Breast epithelium (tissue), 4 donors: ENCODE results near the gene POLR2M. TPM values are rescaled to one million over a fixed set of nuclear protein-coding genes. Genes with fewer than 3 reads are reported as not detected.
A peak's percentile ranks its signal among the peaks of the same experiment; 100 is the strongest.

Source experiments
- DNase-seq, 2 donors: peaks; one replicate each; pipeline ENCODE4 v3.0.0-alpha.2; 2019; ENCODE audit warnings: low spot score in 2 of 2
- H3K27ac ChIP-seq, 2 donors: fragments of 200-600 bp; sonication (generic) in 1 of 2; one replicate each; pipeline ENCODE4 v1.5.1; 2016 to 2019; ENCODE audit warnings: mild to moderate bottlenecking in 1 of 2
- H3K27me3 ChIP-seq, 2 donors: fragments of 200-600 bp; sonication (generic) in 1 of 2; one replicate each; pipeline versions ENCODE4 v1.5.1 to v1.6.0; 2017 to 2019; ENCODE audit warnings: control low read depth in 1 of 2, mild to moderate bottlenecking in 1 of 2
- H3K36me3 ChIP-seq: fragments of 200-600 bp; one replicate; pipeline ENCODE4 v1.5.1; 2019
- H3K4me1 ChIP-seq, 2 donors: fragments of 200-600 bp; sonication (generic); one replicate each; pipeline ENCODE4 v1.5.1; 2016 to 2019; ENCODE audit warnings: control low read depth in 1 of 2
- H3K4me3 ChIP-seq, 3 donors: fragments of 200-600 bp; sonication (generic); 1 replicate in 2 of 3; 2 replicates in 1 of 3; pipeline ENCODE4 v1.5.1; 2016 to 2019; ENCODE audit warnings: mild to moderate bottlenecking in 3 of 3, moderate library complexity in 2 of 3
- H3K9me3 ChIP-seq, 2 donors: fragments of 200-600 bp; sonication (generic) in 1 of 2; one replicate each; pipeline ENCODE4 v1.5.1; 2016 to 2019; ENCODE audit warnings: control low read depth in 1 of 2
- POLR2A ChIP-seq: fragments of 450-650 bp; IDR thresholded peaks from one replicate; pipeline ENCODE4 v1.6.1; 2016; ENCODE audit warnings: antibody characterized with exemption, mild to moderate bottlenecking, moderate library complexity
- POLR2AphosphoS5 ChIP-seq, 3 donors: sonication (generic); formaldehyde crosslinking; IDR thresholded peaks; one replicate each; pipeline ENCODE4 v1.6.1; 2017; ENCODE audit warnings: antibody characterized with exemption in 3 of 3
- intact Hi-C: fragments of 100-400 bp; cut with DNase I; formaldehyde crosslinking; loops from one replicate; pipeline ENCODE4 v1.15.1; 2023; ENCODE audit warnings: low total_unique reads
- total RNA-seq, 3 donors: library from RNA; depleted of rRNA; stranded (reverse); fragments of >200 nt; gene quantifications; one replicate each; pipeline ENCODE4 v1.1.0, GENCODE V29; 2016
- TF ChIP-seq, protein P1 (sequence below), 3 donors: fragments of 450-650 bp; IDR thresholded peaks; one replicate each; pipeline ENCODE4 v1.5.1; 2016 to 2017; ENCODE audit warnings: antibody characterized with exemption in 3 of 3, mild to moderate bottlenecking in 3 of 3, moderate library complexity in 3 of 3

Gene POLR2M
- total RNA-seq, 3 donors from 2014 or later, result 63.5 to 194 (median 126) TPM

DNA sequence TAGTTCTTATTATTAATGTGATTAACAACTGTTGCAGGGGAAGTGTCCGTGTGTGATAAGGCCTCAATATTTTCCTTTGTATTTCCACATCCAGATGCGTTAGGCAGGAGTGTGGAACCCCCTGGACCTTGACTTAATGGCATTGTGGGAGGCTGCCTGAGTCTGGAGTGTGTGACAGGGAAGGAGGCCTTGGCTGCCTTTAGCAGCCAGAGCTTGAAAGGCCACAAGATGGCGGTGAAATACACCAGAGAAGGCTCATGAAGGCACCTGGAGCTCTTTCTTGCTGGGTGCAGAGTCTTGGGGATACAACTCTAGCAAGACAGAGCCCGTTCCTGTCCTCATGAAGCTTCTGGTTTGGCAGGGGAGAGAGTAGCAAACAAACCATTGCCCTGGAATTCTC, 36.9 kb downstream of the POLR2M start:
- intact Hi-C loops, result no loop called here
- no peaks in the 10 kb centered on the region for H3K9me3 ChIP-seq
- H3K36me3 ChIP-seq, result no peaks in the 10 kb centered on the region
- H3K4me3 ChIP-seq, result no peak overlapping the region
- H3K27ac ChIP-seq, result no peak overlapping the region
- no peaks in the 10 kb centered on the region for H3K4me1 ChIP-seq
- no peak for DNase-seq
- no peaks in the 10 kb centered on the region for H3K27me3 ChIP-seq
- no peak for TF ChIP-seq POLR2AphosphoS5 (IDR thresholded peaks at IDR 0.05)
- TF ChIP-seq, protein P1, sequence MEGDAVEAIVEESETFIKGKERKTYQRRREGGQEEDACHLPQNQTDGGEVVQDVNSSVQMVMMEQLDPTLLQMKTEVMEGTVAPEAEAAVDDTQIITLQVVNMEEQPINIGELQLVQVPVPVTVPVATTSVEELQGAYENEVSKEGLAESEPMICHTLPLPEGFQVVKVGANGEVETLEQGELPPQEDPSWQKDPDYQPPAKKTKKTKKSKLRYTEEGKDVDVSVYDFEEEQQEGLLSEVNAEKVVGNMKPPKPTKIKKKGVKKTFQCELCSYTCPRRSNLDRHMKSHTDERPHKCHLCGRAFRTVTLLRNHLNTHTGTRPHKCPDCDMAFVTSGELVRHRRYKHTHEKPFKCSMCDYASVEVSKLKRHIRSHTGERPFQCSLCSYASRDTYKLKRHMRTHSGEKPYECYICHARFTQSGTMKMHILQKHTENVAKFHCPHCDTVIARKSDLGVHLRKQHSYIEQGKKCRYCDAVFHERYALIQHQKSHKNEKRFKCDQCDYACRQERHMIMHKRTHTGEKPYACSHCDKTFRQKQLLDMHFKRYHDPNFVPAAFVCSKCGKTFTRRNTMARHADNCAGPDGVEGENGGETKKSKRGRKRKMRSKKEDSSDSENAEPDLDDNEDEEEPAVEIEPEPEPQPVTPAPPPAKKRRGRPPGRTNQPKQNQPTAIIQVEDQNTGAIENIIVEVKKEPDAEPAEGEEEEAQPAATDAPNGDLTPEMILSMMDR (IDR thresholded peaks at IDR 0.05), result no peak
- no peak for TF ChIP-seq POLR2A

DNA sequence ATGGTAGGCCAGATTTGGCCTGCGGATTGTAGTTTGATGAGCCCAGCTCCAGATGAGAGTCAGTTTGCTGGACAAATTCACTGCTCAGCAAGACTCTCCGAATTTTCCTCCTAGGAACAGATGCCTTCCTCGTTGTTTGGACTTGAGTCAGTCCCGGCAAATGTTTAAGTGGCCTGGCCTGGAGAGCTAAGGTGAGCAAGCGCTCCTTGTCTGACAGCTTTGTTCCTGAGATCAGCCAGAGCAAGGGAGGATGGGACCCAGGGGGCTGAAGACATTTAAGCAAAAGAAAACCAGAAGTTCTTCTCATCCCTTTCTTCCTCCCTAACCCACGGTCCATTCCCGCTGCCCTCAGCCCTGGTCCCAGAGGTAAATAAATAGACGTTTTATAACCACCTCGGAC, 40.3 kb downstream of the POLR2M start:
- no peaks in the 10 kb centered on the region for H3K4me1 ChIP-seq
- TF ChIP-seq POLR2A (no peak), POLR2AphosphoS5 (IDR thresholded peaks at IDR 0.05) (no peak)
- TF ChIP-seq, protein P1 (IDR thresholded peaks at IDR 0.05), result no peak
- H3K27me3 ChIP-seq, result no peaks in the 10 kb centered on the region
- H3K4me3 ChIP-seq, result peak overlapping the region; percentile 19 to 41 (median 27)
- DNase-seq, result no peak
- H3K36me3 ChIP-seq, result no peaks in the 10 kb centered on the region
- intact Hi-C loops, result no loop called here
- peak overlapping the region; percentile 15 to 30 for H3K27ac ChIP-seq
- H3K9me3 ChIP-seq, result no peaks in the 10 kb centered on the region

DNA sequence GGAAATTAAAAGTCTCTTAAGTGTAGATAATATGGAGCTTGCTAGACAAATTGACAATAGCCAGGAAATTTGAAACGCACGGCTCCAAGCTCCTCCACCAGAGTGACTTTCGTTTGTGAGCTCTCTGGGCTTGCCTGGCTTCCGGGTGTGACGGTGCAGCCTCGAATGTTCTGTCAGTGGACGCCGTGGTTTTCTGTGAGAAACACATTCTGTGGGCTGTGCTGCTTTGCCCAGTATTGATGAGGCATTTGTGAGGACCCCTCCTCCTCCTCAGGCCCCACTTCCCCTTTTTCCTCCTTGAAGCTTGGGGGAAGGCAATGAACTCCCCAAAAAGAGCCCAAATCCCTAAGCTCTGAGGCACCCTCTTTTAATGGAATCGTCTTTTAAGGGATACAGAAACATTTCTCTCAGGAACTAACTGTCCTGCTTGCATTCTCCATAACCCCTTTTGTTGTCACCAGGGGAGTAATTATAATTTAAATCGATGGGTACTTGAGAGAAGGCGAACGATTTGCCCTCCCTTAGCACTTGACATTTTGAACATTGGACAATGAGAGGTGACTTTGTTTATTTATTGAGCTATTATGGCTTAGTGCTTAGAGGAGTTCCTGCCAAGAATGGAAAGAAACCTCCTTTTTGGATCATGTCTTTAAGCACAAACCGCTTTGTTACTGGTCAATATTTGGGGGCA, 40.8 kb downstream of the POLR2M start:
- no peaks in the 10 kb centered on the region for H3K27me3 ChIP-seq
- peak overlapping the region; percentile 19 to 41 (median 27) for H3K4me3 ChIP-seq
- intact Hi-C loops, result no loop called here
- H3K4me1 ChIP-seq, result no peaks in the 10 kb centered on the region
- no peak for DNase-seq
- H3K27ac ChIP-seq, result peak overlapping the region; percentile 15 to 30
- H3K9me3 ChIP-seq, result no peaks in the 10 kb centered on the region
- TF ChIP-seq POLR2A, result no peak
- TF ChIP-seq POLR2AphosphoS5 (IDR thresholded peaks at IDR 0.05), result no peak
- TF ChIP-seq, protein P1 (IDR thresholded peaks at IDR 0.05), result no peak
- H3K36me3 ChIP-seq, result no peaks in the 10 kb centered on the region

DNA sequence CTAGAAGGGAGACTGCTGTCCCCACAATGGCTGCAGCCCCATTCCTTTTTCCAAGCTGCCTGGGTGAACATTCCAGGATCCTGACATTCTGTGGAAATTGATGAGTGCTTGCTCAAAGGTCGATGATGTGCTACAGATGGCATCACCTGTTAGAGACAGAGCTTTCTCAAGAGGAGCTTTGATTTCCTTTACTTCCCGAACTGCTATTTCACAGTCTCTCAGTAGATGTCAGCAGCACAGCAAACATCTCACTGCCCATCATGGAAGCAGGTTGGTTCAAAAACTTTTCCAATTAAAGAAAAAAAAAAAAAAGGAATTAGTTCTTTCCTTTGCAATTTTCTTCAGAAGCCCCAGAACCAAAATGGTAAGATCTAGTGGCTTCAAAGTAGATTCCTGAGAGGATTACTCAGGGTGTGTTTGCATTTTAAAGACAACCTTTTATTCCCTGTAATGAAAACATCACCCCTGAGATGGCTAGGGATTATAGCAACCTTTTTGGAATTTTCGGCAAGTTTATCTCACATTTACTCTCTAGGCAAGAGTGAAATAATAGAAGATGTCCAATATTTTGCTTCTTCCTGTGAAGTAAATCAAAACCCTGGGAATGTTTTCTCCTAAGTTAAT, 44.8 kb downstream of the POLR2M start:
- intact Hi-C loops, result no loop called here
- TF ChIP-seq POLR2A, result no peak
- TF ChIP-seq, protein P1 (IDR thresholded peaks at IDR 0.05), result peak in 2 of 3 donors; percentile 21 to 31
- TF ChIP-seq POLR2AphosphoS5 (IDR thresholded peaks at IDR 0.05), result no peak
- H3K27me3 ChIP-seq, result no peaks in the 10 kb centered on the region
- no peaks in the 10 kb centered on the region for H3K9me3 ChIP-seq
- no peaks in the 10 kb centered on the region for H3K4me1 ChIP-seq
- no peak overlapping the region for H3K4me3 ChIP-seq
- no peak for DNase-seq
- no peaks in the 10 kb centered on the region for H3K36me3 ChIP-seq
- no peak overlapping the region for H3K27ac ChIP-seq

DNA sequence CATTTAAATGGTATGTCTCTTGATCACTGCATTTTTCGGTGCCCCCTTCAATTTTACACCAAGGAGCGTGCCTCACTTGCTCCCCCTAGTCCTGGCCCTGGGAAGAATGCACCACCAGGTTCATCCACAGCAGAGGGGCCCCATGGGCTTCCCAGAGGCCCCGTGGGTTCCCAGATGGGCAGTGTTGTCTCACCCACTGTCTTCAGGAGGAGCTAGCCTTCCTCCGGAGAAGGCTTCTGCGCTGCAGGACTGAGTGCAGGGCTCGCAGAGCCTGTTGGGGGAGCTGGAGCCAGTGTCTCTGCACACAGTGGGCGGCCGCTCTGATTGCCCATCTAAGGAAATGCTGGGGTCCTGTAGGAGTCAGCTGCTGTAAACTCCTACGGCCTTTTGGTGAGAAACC, 45.9 kb downstream of the POLR2M start:
- TF ChIP-seq, protein P1 (IDR thresholded peaks at IDR 0.05), result no peak
- TF ChIP-seq POLR2AphosphoS5 (IDR thresholded peaks at IDR 0.05) (no peak), POLR2A (no peak)
- Histone ChIP-seq H3K4me3 (peak overlapping the region in 2 of 3 donors; percentile 30 to 44), H3K36me3 (no peaks in the 10 kb centered on the region), H3K27me3 (no peaks in the 10 kb centered on the region), H3K4me1 (no peaks in the 10 kb centered on the region), H3K9me3 (no peaks in the 10 kb centered on the region), H3K27ac (no peak overlapping the region)
- DNase-seq, result peak in 1 of 2 donors; percentile 19
- intact Hi-C loops, result no loop called here
